HG03575 (cell line): ENCODE measurements around the gene ARSI.

ENCODE experiments used
- ATAC-seq: cut with Tn5 transposase; IDR thresholded peaks from one replicate; pipeline ENCODE4 v1.9.1; 2021; ENCODE audit not compliant: unreplicated experiment, insufficient number of reproducible peaks, low FRiP score; ENCODE audit errors: extremely low read depth

ARSI gene

GRCh38 chr5:150302301-150303069, at the start of gene ARSI:
TSS of gene ARSI (minus strand) at chr5:150302905. CDS start at chr5:150302373, 532 bp downstream.
- ATAC-seq: no peak

DNA sequence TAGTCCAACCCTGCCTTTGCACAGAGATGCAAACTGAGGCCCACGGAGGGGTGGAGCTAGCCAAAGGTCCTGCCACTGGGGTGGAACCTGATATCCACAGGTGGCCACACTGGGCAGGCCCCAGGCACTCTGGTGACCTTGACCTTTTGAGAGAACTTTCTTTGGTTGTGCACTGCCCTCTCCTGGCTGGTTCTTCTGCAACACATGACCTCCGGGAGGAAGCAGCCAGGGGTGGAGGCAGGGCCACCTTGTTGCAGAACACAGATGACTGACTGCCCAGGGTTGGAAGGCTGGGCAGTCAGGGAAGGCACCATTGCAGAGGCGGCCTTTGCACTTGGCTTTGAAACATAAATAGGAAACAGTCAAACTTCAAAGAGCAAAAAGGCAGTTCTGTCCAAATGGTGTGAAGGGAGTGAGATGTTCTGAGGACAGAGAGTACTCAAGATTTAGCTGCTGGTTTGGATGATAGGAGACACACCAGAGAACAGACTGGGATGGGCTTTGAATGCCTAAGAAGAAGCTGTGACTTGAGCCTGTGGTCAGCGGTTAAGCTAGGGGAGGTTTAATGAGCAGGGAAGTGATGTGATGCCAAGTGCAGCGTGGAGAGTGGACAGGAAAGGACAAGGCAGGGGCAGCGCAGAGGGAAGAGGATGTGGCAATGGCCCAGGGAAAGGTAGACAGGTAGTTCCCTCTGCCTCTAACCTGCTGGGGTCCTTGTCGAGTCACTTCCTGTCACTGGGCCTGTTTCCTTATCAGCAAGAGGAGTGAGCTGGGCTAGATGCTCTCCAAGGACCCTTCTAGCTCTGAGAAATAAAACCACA, 48.0 kb upstream of the ARSI start:
- ATAC-seq: no peak

- ATAC-seq: no peak
Measured at GRCh38 chr5:150349681-150350275, 47.1 kb upstream of the ARSI start.

GRCh38 chr5:150347451-150347850, 44.7 kb upstream of the ARSI start:
- no peak for ATAC-seq

DNA sequence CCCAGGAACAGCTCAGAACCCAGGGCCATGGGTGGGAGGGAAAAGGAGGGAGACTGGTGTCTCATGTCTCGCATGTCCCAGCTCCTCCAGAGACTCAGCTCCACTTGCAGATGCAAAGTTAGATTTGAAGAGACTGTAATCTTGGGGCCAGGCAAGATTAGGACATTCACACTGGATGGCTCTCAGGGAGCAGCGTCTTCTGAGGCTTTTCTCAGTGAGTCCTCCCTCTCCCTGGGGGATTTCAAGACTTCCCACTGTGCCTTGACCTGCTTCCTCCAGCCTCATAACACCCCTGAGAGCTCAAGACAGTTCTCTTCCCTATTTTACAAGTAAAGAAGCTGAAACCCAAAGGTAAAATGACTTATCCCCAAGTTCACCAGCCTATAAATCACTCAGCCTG, 44.3 kb upstream of the ARSI start:
- no peak for ATAC-seq

- no peak for ATAC-seq
Measured at GRCh38 chr5:150346592-150346991, 43.9 kb upstream of the ARSI start.

GRCh38 chr5:150345716-150346115, 43.0 kb upstream of the ARSI start:
- no peak for ATAC-seq

DNA sequence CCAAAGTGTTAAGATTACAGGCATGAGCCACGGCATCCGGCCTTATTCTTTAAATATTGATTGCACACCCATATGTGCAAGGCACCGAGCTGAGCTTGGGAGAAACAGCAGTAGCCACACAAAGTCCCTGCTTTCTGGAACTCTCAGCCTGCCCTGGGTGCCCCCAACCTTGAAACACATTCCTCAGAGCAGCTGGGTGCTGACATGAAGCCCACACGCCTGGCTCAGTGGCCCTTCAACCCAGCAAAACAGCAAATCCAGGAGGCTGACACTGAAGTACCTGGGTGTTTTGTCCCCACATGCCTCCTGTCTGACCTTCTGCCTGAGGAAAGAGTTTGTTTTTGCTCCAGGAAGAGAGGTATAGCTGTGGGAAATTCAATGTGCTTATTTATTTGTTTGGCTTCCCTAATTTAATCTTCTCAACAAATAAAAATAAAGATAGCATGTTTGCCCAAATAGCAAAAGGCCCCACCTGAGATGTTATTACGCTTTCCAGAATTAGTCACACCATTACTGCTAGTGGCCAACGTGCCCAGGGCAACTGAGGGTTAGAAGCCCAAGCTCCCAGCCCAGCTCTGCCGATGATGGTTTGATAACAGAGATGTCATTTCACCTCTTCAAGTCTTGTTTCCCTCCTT, 41.4 kb upstream of the ARSI start:
- no peak for ATAC-seq

GRCh38 chr5:150342583-150342982, 39.9 kb upstream of the ARSI start:
- no peak for ATAC-seq

- no peak for ATAC-seq
Measured at GRCh38 chr5:150341989-150342388, 39.3 kb upstream of the ARSI start.

- ATAC-seq: no peak
Measured at GRCh38 chr5:150341331-150341730, 38.6 kb upstream of the ARSI start.

DNA sequence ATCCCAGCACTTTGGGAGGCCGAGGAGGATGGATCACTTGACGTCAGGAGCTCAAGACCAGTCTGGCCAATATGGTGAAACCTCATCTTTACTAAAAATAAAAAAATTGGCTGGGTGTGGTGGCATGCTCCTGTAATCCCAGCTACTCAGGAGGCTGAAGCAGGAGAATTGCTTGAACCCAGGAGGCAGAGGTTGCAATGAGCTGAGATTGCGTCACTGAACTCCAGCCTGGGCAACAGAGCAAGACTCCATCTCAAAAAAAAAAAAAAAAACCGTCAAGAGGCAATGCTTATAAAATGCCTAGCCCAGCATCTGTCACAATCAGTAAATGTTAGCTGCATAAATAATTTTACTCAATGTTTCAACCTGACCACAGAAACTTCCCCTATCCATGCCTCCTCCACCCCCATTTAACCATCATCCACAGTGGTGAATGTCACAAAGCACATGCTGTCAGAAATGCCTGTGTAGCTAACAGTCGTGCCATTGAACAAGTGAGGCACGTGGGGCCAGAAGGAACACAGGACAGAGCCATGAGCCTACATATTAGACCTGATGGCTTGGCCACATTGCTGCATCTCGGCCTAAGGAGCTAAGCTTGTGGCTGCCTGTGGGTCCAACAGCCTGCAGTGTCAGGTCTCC, 38.0 kb upstream of the ARSI start:
- ATAC-seq: no peak

DNA sequence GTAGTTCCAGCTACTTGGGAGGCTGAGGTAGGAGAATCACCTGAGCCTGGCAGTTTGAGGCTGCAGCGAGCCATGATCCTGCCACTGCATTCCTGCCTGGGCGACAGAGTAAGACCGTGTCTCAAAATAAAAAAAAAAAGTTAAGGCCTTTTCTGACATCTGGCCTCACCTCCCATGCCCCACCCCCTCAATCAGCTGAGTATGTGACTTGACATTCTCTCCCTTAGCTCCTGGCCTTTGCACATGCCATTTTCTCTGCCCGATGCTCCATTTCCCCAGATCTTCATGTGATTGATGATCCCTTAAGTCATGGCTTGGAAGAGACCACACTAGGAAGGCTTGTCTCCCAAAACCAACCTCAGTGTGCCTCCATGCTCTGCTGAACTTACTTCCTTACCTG, 37.1 kb upstream of the ARSI start:
- no peak for ATAC-seq

DNA sequence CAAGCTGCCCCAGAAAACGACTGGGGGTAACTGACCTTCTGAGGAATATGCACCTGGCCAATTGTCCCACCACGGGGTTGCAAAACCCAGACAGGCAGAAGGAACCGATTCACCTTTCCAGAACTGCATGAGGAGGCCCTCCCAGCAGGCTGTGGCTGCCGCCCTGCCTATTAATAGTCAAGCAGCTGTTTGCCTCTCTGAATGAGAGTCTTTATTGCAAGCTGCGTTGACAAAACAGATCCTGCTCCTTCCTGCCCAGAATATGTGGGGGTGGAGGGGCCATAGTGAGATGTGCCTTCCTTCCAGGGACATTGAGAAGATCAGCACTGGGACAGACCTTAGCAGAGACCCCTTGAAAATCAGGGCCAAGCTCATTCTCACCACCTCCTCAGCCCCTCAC, 36.5 kb upstream of the ARSI start:
- ATAC-seq: no peak

DNA sequence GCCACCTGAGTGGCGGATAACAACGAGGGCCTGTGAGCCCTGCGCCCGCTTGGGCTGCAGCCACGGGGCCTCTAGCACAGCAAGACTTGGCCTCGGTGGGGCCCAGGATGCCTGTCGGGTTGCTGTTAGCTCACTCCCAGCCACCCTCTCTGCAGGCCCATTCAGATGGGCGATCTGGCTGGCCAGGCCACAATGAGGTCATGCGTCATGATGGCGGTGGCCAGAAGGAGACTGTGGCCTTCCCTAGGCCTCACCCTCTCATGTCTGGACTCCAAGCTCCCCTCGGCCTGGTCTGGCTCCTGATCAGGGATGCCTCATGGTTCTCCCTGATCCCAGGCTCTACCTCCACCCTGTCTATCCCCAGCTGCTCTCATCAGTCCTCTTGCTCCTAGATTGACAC, 35.8 kb upstream of the ARSI start:
- no peak for ATAC-seq

DNA sequence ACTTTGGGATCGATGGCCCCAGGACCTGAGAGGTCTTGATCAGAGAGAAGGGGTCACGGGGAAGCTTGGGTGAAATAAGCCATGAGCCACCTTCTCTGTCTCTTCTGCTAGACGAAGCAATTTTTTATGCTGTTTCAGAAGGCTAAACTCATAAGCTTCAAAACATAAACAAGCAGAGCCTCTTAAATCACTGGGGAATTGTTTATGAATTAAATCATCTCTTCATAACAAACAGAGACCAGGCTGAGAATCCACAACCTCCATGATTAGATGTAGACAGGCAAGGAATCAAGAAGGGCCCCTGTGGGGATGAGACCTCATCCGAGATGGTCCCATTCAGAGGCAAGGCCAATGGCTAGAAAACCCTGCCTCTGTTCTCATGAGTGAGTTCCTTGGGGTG, 33.1 kb upstream of the ARSI start:
- no peak for ATAC-seq

DNA sequence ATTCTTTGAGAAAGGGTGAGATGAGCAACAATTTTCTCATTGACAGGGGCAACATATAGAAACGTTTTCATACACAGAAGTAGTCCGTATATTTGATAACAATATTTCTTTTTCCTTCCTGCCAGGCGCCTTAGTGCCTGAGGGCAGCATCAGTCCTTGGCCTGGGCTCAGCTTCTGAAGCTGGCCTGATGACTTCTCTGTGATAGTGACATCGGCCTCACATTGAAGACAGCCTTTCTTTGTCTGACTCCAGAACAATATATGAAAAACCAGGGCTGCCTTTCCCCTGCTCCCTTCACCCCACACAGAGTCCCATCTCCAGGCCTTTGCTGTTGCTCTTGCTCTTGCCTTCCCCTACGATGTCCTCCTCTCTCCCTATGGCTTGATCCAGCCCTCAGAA, 30.7 kb upstream of the ARSI start:
- no peak for ATAC-seq

DNA sequence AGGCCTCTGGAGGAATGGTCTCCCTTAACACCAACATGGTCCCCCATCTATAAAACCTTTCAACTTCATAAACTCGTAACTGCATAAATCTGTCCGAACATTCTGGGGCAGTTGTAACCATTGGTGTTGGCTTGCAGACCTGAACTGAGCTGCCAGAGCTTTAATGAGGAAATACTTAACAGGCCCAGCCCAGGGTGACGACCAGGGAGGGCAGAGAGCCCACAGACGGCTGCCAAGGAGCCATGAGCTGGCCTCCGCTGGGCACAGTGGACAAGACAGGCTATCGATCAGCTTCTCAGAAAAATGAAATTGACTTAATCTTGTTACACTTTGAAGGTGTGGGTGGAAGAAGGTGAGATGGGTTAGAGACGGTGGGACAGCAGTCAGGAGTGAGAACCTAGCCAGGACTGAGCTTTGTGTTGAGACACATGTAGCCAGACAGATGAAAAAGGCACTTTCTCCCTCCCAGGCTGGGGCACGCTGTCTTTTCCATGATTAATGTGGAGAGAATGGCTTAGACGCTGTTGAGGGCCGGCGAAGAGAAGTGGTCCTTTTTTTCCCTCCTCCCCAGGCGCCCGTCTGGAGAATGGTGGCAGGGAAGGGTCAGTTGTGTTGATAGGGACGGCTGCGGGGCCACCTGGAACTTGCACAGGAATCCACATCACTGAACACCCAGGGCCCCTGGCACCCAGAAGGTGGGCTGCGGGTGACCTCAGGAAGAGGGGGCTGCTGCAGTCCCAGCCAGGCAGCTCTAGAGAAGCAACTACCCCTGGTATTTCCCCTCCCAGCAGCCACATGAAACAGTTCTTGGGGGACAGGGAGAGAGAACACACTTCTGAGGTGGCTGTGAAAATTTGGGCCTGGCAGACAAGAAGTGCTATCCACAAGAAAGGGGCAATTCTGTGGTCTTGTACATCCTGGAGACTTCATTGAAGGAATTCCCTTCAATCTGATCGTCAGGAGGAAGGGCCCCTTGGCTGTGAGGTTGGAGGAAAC, 27.5 kb upstream of the ARSI start:
- ATAC-seq: no peak
